ENCODE results near the gene WDTC1.

WDTC1 gene

DNA sequence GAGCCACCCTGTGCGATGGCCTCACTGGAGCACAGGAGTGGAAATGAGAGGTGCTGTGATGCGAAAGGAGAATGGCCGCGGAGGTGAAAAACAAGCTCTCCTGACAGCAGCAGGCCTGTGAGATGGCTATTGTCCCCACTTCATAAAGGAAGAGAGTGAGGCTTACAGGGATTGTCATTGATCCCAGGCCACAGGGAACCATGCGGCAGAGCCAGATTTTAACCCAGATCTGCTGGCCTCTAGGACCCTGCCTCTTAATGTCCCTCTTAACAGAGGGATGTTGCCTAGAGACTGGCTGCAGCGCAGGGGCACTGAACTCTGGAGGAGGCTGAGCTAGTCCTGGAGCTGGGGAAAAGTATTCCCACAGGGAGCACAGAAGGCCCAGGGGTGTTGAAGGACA is 104.3 kb downstream of the WDTC1 start:
- no peak for DNase-seq

GRCh38 chr1:27339213-27339612 is 104.8 kb downstream of the WDTC1 start:
- DNase-seq, result no peak

- DNase-seq, result peak; percentile 55
Measured at GRCh38 chr1:27341525-27342252, 107.3 kb downstream of the WDTC1 start, which contains the start of gene SYTL1. SYTL1 (plus strand) TSS chr1:27342022; CDS start chr1:27345335, 3,313 bp downstream.

DNA sequence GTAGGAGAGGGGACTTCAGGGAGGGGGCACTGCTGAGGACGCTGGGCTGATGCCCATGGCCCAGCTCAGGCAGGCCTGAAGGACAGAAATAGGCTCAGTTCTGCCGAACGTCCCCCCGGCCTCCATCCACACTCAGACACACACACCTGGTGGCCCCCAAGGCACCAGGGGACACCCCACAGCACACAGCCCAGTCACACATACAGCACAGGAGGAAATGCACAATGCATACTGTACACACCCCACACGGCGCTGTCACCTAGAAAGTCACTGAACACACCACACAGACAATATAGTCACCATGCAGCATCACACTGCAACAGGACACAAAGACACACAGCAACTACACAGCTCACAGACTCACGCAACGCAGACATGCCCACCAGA is 108.0 kb downstream of the WDTC1 start:
- DNase-seq, result peak; percentile 15

GRCh38 chr1:27342778-27343638 is 108.6 kb downstream of the WDTC1 start:
- DNase-seq, result peak; percentile 74

DNA sequence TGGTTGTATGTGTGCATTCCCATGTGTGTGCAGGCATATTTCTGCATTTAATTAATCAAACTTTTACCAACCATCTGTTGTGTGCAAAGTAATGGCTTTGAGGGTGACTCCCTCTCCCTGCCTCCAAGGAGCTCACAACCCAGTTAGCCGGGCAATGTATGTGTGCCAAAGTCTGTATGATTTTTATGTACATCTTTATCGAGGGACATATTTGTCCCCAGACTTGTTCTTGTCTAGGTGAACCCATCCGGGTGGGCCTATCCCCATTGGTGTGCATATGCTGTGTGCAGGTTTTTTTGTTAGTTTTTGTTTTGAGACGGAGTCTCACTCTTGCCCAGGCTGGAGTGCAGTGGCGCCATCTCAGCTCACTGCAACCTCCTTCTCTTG is 109.2 kb downstream of the WDTC1 start:
- DNase-seq, result no peak

GRCh38 chr1:27345272-27345671 is 110.8 kb downstream of the WDTC1 start:
- no peak for DNase-seq

DNA sequence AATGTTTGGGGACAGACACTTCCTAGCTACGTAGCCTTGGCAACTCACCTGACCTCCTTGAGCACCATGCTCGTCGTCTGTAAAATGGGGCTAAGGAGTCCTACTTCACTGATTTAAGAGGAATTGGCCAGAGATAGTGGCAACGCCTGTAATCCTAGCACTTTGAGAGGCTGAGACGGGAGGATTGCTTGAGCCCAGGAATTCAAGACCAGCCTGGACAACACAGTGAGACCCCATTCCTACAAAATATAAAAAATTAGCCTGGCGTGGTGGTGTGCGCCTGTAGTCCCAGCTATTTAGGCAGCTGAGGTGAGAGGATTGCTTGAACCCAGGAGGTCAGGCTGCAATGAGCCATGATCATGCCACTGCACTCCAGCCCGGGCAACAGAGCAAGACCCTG is 111.9 kb downstream of the WDTC1 start:
- DNase-seq, result no peak

DNA sequence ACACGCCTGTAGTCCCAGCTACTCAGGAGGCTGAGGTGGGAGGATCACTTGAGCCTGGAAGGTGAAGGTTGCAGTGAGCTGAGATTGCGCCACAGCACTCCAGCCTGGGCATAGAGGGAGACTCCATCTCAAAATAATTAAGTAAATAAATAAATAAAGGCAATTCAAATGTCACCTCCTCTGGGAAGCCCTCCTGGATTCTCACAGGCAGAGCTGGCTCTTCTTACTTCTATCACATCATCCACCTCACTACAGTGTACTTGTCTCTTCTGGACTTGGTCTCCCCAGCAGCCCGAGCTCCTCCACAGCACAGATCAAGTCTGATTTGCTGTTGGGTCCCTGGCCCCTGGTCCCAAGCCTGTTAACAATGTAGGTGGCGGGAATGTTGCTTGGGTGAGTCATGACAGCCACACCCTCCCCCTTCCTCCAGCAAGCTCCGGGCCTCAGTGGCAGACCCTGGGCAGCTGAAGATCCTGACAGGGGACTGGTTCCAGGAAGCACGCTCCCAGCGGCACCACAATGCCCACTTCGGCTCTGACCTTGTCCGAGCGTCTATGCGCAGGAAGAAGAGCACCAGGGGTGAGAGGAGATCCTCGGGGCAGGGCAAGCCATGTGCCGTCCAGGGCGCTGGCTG is 112.7 kb downstream of the WDTC1 start:
- DNase-seq, result no peak

DNA sequence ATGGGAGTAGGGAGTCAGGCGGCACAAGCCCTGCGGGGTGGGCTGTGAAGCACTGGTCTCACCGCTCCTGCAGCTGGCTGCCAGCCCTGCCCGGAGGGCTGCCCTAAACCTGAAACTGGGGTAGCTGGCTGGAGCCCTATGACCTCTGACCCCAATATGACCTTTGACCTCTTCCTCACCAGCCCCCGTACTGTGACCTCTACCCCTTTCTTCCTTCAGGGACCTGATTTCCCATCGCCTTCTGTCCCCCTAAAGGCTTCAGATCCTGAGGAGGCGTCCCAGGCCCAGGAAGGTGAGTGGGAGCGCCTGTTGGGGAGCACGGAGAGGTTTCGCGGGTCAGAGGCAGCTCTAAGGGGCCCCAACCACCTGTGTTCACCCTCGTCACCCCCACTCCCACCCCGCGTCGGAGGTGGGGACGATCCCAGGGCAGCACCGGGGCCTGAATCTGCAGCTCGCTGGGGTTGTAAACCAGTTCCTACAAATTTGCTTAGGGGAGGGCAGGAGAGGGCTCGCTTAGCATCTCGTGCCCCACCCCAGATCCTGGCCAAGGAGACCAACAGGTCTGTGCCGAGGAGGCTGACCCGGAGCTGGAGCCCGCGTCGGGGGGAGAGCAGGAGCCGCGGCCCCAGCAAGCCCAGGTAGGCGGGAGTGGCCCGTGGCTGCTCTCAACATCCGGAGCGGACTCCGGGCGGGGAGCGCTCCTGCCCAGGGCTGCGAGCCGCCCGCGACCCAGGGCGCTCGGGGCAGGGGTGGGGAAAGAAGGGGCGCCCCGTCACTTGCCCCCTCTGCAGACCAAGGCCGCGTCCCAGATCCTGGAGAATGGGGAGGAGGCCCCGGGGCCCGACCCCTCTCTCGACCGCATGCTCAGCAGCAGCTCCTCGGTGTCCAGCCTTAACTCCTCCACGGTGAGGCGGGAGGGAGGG is 114.7 kb downstream of the WDTC1 start:
- DNase-seq, result no peak

DNA sequence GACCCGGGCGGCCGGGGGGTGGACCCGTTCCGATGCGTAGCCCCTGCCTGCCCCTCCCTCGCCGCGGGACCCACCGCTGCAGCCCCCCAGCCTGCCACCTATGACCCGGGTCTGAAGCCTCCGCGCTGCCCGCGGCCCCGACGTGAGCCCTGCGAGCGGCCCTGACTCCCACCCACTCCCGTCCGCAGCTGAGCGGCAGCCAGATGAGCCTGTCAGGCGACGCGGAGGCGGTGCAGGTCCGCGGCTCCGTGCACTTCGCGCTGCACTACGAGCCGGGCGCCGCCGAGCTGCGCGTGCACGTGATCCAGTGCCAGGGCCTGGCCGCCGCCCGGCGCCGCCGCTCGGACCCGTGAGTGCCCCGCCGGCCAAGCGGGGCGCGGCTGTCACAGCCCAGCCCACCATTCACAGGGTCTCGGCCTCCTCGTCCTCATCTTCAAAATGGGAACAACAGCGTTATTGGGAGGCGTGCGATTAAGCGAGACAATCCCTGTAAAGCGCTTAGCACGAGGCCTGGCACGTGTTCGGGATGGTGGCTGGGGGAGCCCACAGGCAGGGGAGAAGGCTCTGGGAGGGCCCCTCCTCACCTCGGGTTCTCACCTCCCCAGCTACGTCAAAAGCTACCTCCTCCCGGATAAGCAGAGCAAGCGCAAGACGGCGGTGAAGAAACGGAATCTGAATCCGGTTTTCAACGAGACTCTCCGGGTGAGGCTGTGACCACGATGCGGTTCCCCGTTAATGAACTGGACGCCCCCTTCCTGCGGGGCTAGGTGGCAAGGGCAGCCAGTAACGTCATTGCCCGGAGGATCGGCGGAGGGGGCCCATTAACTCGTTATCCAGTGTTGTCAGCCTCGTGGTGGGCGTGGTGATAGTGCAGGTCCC is 115.6 kb downstream of the WDTC1 start:
- no peak for DNase-seq

DNA sequence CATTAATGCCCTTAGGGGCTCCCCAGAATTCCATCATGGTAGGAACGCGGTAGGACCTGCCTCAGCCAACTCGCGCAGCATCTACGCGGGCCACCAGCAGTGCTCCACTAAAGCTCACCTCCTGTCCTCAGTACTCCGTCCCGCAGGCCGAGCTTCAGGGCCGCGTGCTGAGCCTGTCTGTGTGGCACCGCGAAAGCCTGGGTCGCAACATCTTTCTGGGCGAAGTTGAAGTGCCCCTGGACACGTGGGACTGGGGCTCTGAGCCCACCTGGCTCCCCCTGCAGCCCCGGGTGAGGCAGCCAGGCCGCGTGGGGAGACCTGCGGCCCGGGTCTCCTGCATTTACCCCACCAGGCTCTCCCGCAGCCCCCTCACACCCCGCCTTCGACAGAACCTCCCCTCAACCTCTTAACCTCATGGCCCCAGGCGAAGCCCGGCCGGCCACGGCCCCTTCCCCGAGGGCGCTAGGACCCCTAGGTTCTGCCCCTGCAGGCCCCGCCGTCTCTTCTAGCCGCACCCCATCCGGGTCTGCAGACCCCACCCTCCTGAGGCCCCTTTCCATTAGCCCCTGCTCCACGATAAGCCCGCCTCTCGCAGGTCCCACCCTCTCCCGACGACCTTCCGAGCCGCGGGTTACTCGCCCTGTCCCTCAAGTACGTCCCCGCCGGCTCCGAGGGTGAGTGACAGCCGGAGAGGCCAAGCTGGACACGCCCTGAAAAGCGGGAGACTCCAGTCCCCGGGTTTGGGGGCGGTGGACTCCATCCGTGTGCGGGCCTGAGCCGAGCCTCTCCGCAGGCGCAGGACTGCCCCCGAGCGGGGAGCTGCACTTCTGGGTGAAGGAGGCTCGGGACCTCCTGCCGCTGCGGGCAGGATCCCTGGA is 116.5 kb downstream of the WDTC1 start:
- no peak for DNase-seq

DNA sequence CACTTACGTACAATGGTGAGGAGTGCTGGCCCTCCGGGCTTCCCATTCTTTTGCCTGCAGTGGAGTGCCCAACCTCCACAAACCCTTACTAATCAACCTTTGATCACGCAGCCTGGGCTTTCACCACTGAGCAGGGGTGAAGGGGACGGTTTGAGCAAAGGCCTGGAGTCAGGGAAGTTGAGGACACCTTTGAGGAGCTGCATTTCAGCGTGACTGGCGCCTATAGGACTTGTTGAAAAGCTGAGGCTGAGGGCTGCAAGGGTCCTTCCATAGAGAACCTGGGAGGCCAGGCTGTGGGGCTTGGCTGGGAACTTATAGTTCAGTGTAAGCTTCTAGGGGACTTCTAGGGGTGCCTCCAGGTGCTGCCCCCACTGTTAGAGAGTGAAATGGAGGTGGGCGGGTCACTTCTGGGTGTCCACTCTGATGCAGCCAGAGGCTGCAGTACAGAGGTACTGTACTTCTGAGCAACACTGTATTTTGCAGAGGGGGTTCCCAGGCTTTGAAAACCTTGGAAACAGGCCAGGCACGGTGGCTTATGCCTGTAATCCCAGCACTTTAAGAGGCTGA is 117.2 kb downstream of the WDTC1 start:
- DNase-seq, result no peak

DNA sequence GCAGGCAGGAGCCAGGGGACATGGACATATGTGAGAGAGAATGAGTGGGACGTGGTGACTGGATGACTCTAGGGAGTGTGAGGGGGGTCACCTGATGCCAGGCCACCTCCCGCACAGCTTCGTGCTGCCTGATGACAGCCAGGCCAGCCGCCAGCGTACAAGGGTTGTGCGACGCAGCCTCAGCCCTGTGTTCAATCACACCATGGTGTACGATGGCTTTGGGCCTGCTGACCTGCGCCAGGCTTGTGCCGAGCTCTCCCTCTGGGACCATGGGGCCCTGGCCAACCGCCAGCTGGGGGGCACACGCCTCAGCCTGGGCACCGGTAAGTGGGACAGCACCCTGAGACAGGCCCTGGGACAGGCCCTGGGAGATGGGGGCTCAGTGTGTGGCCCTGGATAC is 118.7 kb downstream of the WDTC1 start:
- DNase-seq, result no peak

DNA sequence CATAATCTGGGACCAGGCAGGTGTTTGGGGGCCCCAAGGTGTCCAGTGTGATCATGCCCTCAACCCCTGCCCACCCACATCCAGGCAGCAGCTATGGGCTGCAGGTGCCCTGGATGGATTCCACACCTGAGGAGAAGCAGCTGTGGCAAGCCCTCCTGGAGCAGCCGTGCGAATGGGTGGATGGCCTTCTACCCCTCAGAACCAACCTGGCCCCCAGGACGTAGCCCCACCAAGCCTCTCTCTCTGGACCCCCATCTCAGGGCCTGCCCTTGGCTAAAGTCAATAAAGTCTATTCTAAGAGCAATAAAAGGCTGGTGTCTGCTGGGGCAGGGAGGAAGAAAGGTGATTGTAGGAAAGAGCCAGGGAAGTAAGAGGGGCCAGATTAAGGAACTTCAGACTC is 119.2 kb downstream of the WDTC1 start:
- no peak for DNase-seq

- no peak for DNase-seq
Measured at GRCh38 chr1:27355683-27356082, 121.3 kb downstream of the WDTC1 start.

- DNase-seq, result no peak
Measured at GRCh38 chr1:27356277-27356618, 121.8 kb downstream of the WDTC1 start.

DNA sequence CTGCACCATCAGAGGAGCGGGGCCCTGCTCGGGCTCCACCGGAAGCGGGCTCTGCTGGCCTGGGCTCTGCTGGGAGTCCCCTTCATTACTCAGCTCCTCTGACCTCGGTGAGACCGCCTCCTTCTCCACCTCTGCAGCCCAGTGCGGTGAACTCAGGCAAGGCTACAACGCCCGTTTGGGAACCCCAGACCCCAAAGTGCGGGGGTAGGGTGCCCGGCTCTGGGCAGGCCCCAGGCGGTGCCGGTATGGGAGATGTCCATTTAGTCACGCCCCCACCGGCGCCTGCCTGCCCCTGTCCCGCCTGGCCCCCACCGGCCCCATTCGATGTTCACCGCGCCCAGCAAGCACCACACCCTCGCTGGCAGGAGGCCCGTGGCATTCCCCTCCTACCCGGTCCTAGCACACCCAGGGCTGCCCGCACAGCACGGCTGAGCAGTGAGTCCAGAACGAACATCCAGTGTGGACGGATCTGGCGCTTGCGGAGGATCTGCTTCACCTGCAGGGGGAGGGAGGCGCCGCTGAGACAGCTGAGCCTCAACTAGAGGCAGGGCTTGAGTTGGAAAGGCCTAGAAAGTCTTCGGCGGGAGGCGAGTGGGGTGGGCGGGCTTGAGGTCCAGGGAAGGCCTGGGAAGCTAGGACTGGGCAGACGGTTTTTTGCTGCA is 122.3 kb downstream of the WDTC1 start:
- DNase-seq, result peak; percentile 48

GRCh38 chr1:27357281-27358037 is 123.0 kb downstream of the WDTC1 start:
- peak; percentile 70 for DNase-seq

All from stimulated activated naive CD4-positive, alpha-beta T cell treated with Interleukin-2 at 50 U/mL for 16 hours (primary cell).